Activated CD8-positive, alpha-beta memory T cell treated with anti-CD3 and anti-CD28 coated beads, Interleukin-2, amount 50 U/mL, for 48 hours (primary cell): Measurements from ENCODE around the gene CD320.
A peak's percentile ranks its signal among the peaks of the same experiment; 100 is the strongest.
"Not testable (repeated sequence)": the region's sequence is repeated elsewhere in the genome, so short reads cannot be mapped to it uniquely, and the experiment has no call there.

Experiments used
- DNase-seq: peaks from one replicate; pipeline ENCODE4 v3.0.0-alpha.2; 2020

Gene CD320

GRCh38 chr19:8332976-8333766, 25.0 kb upstream of the CD320 start:
- no peak for DNase-seq

GRCh38 chr19:8331263-8331845, 23.2 kb upstream of the CD320 start:
- DNase-seq: no peak

- DNase-seq: no peak
Measured at GRCh38 chr19:8329996-8330395, 21.8 kb upstream of the CD320 start.

- no peak for DNase-seq
Measured at GRCh38 chr19:8325454-8325853, 17.3 kb upstream of the CD320 start.

GRCh38 chr19:8324186-8325050, 16.3 kb upstream of the CD320 start:
- peak; percentile 69 for DNase-seq

GRCh38 chr19:8323781-8324185, 15.6 kb upstream of the CD320 start:
- DNase-seq: peak; percentile 68

GRCh38 chr19:8322638-8322997, 14.5 kb upstream of the CD320 start:
- DNase-seq: no peak

GRCh38 chr19:8321986-8322637, 14.0 kb upstream of the CD320 start:
- DNase-seq: no peak

- peak; percentile 98 for DNase-seq
Measured at GRCh38 chr19:8321067-8321985, 13.2 kb upstream of the CD320 start, which contains the start of the genes NDUFA7 and RPS28. Gene NDUFA7, minus strand, starts transcription at chr19:8321375. Its CDS starts 17 bp downstream, at chr19:8321358. Gene RPS28, plus strand, starts transcription at chr19:8321496. Its CDS starts 35 bp downstream, at chr19:8321531.

GRCh38 chr19:8320564-8321066, 12.5 kb upstream of the CD320 start:
- DNase-seq: peak; percentile 71

GRCh38 chr19:8319807-8320520, 11.8 kb upstream of the CD320 start:
- DNase-seq: no peak

GRCh38 chr19:8318835-8319234, 10.7 kb upstream of the CD320 start:
- not testable (repeated sequence) for DNase-seq

GRCh38 chr19:8316351-8317125, 8.4 kb upstream of the CD320 start:
- DNase-seq: no peak

- not testable (repeated sequence) for DNase-seq
Measured at GRCh38 chr19:8314981-8315640, 7.0 kb upstream of the CD320 start.

GRCh38 chr19:8311461-8312260, 3.5 kb upstream of the CD320 start:
- no peak for DNase-seq

GRCh38 chr19:8310342-8311055, 2.3 kb upstream of the CD320 start:
- peak; percentile 37 for DNase-seq

- DNase-seq: peak; percentile 51
Measured at GRCh38 chr19:8308891-8309291, 733 bp upstream of the CD320 start.

- no peak for DNase-seq
Measured at GRCh38 chr19:8307400-8307964, 676 bp downstream of the CD320 start.
